ENCODE measurements around the gene GPD1. TPM values are rescaled to one million over a fixed set of nuclear protein-coding genes. Genes with fewer than 3 reads are reported as not detected.

Gene GPD1
- total and polyA plus RNA-seq, 9 of the 15 experiments (the other 6 are each of a cell fraction or from before 2014, with no cell fraction given): 0.13 to 1.00 (median 0.55) TPM

- no peak for TF ChIP-seq GMEB1 (CRISPR knock-in tag; IDR thresholded peaks at IDR 0.05)
- TF ChIP-seq RCOR1 (IDR thresholded peaks at IDR 0.05; ENCODE audit: borderline replicate concordance in 1 of 2, low read depth in 2 of 2, low read length in 2 of 2): no peak
- no peak for TF ChIP-seq SRSF1 (IDR thresholded peaks at IDR 0.05; ENCODE audit: low read depth, low read length)
- no peak for TF ChIP-seq BDP1 (IDR thresholded peaks at IDR 0.05; ENCODE audit: insufficient read depth, insufficient read length)
- TF ChIP-seq E2F5 (CRISPR knock-in tag; IDR thresholded peaks at IDR 0.05): no peak
- TF ChIP-seq ZNF766 (CRISPR knock-in tag; conservative IDR thresholded peaks at IDR 0.05): no peak
- TF ChIP-seq ARNT (IDR thresholded peaks at IDR 0.05): 0 out of 4 replicates have a peak, but pooled peaks of 1 of the 2 experiments have one; percentile 46
- TF ChIP-seq E2F8 (IDR thresholded peaks at IDR 0.05; ENCODE audit: low read depth, partially characterized antibody): no peak
- no peak for TF ChIP-seq SMC3 (conservative IDR thresholded peaks at IDR 0.05; ENCODE audit: insufficient read depth, low read depth, low read length)
- no peak for TF ChIP-seq SMAD4 (CRISPR knock-in tag; conservative IDR thresholded peaks at IDR 0.05)
- peak; percentile 82; the same call in 1 of the 2 replicates for TF ChIP-seq CREB3L1 (IDR thresholded peaks at IDR 0.05; ENCODE audit: borderline replicate concordance, low read depth)
- TF ChIP-seq ZNF12 (CRISPR knock-in tag; IDR thresholded peaks at IDR 0.05): no peak
- TF ChIP-seq SFPQ (IDR thresholded peaks at IDR 0.05; ENCODE audit: low read depth, low read length): no peak
- no peak for TF ChIP-seq ASH1L (IDR thresholded peaks at IDR 0.05; ENCODE audit: borderline replicate concordance, low read depth, partially characterized antibody)
- TF ChIP-seq MCM7 (IDR thresholded peaks at IDR 0.05): no peak
- TF ChIP-seq IFI16 (CRISPR knock-in tag; IDR thresholded peaks at IDR 0.05): no peak
- no peak for TF ChIP-seq CBX2 (IDR thresholded peaks at IDR 0.05; ENCODE audit: insufficient read depth, low read length, poor library complexity, severe bottlenecking)
- no peak for TF ChIP-seq ZC3H11A (IDR thresholded peaks at IDR 0.05; ENCODE audit: low read depth, low read length)
These were observed 18.8 kb upstream of the GPD1 start, which contains the start of gene SMARCD1 (continued) for GRCh38 chr12:50084775-50085614.
